ENCODE results near the gene HMGA1. TPM values are rescaled to one million over a fixed set of nuclear protein-coding genes. Genes with fewer than 3 reads are reported as not detected.

HMGA1 gene
- total and polyA plus RNA-seq, 2 of the 13 experiments (the other 11 are each of a cell fraction or from before 2014, with no cell fraction given): 117 to 145 TPM

- Histone ChIP-seq H2AFZ (ENCODE audit: low read length) (no peak overlapping the region), H3K4me1 (ENCODE audit: insufficient read depth, low read length) (peaks cover 31% of the 10 kb centered on the region)
- no peak for DNase-seq (ENCODE audit: low spot score)
Measured at GRCh38 chr6:34235307-34236130, 1.2 kb upstream of the HMGA1 start.

More at GRCh38 chr6:34235307-34236130, 1.2 kb upstream of the HMGA1 start:
- Histone ChIP-seq H3K4me3 (replicated peaks in 1 of 3; ENCODE audit: insufficient read depth in 1 of 3, low read depth in 2 of 3, low read length in 3 of 3) (no peak overlapping the region), H3K9ac (ENCODE audit: insufficient read depth, low read depth, low read length) (no peak overlapping the region), H3K9me3 (ENCODE audit: low read length) (no peaks in the 10 kb centered on the region), H3K27ac (ENCODE audit: extremely low read length, insufficient read depth, low read length) (no peak overlapping the region), H4K20me1 (ENCODE audit: insufficient read depth, low read length) (no peaks in the 10 kb centered on the region), H3K4me2 (ENCODE audit: low read depth, low read length) (no peak overlapping the region), H3K36me3 (replicated peaks in 1 of 2; ENCODE audit: control insufficient read depth in 1 of 2, insufficient read depth in 2 of 2, low read length in 2 of 2) (peaks cover 2 to 3% of the 10 kb centered on the region in 2 experiments; a peak in 3 of 5 replicates), H3K79me2 (ENCODE audit: insufficient read depth, low read length) (peaks cover 25% of the 10 kb centered on the region), H3K27me3 (ENCODE audit: control insufficient read depth in 1 of 2, insufficient read depth in 2 of 2, low read length in 2 of 2) (peaks cover 2 to 6% of the 10 kb centered on the region in 2 experiments; a peak in 4 of 5 replicates)
- intact Hi-C loops (cut with micrococcal nuclease; ENCODE audit: unreplicated experiment) (loop anchor here (2.0 kb wide), 1 partner anchor 35 kb away; no protein-coding TSS in a partner anchor), in situ Hi-C loops (cut with HindIII; ENCODE audit: extremely low pct_ligation_motif_present, low pct_unique_long_range_greater_than_20kb) (loop anchor here (25.0 kb wide), 1 partner anchor 377 kb away; no protein-coding TSS in a partner anchor)
- CTCF ChIA-PET (ENCODE audit: low intra/inter-chr PET ratio, low total read pairs): no interaction called here
- no peak for ATAC-seq
- POLR2A ChIA-PET: interaction anchor here (1.3 to 1.7 kb wide), 3 partner anchors 12 to 191 kb away, joined by 7 to 24 read pairs (median 8); partner anchors contain the start of gene NUDT3
- 85% methylated on average over 57 of the region's 75 CpGs for WGBS (ENCODE audit: low lambda C conversion rate)
- no TSS peak for BruUV-seq (replicated peaks)
- TF ChIP-seq RBM39 (IDR thresholded peaks at IDR 0.05; ENCODE audit: low read depth, low read length, poor library complexity, severe bottlenecking) (peak; percentile 55), ELF4 (CRISPR knock-in tag; IDR thresholded peaks at IDR 0.05; ENCODE audit: borderline replicate concordance) (no peak), GMEB1 (CRISPR knock-in tag; IDR thresholded peaks at IDR 0.05; ENCODE audit: borderline replicate concordance) (no peak), HNRNPK (IDR thresholded peaks at IDR 0.05; ENCODE audit: low read depth, low read length, poor library complexity, severe bottlenecking) (peak; percentile 79), ZNF75D (CRISPR knock-in tag; IDR thresholded peaks at IDR 0.05; ENCODE audit: borderline replicate concordance) (no peak), ZNF138 (CRISPR knock-in tag; IDR thresholded peaks at IDR 0.05; ENCODE audit: low read depth) (no peak), ZNF354B (CRISPR knock-in tag; IDR thresholded peaks at IDR 0.05) (no peak), ATF7-NPFF (CRISPR knock-in tag; IDR thresholded peaks at IDR 0.05; ENCODE audit: low read depth) (0 out of 2 replicates have a peak, but pooled peaks have one; percentile 30), ZNF557 (CRISPR knock-in tag; IDR thresholded peaks at IDR 0.05) (no peak), ZNF232 (CRISPR knock-in tag; IDR thresholded peaks at IDR 0.05; ENCODE audit: borderline replicate concordance) (no peak), ZNF350 (CRISPR knock-in tag; IDR thresholded peaks at IDR 0.05; ENCODE audit: borderline replicate concordance, low read depth) (no peak), HNF4G (IDR thresholded peaks at IDR 0.05; ENCODE audit: borderline replicate concordance, low read depth, low read length) (no peak), HNF4G (CRISPR knock-in tag; IDR thresholded peaks at IDR 0.05; ENCODE audit: borderline replicate concordance, low read depth) (no peak), PLRG1 (conservative IDR thresholded peaks at IDR 0.05) (no peak)
- FAIRE-seq: no peak

Measured in HepG2 (cell line).